ENCODE measurements around the gene ADIRF.
"Not testable (repeated sequence)": the region's sequence is repeated elsewhere in the genome, so short reads cannot be mapped to it uniquely, and the experiment has no call there.

The ADIRF gene

DNA sequence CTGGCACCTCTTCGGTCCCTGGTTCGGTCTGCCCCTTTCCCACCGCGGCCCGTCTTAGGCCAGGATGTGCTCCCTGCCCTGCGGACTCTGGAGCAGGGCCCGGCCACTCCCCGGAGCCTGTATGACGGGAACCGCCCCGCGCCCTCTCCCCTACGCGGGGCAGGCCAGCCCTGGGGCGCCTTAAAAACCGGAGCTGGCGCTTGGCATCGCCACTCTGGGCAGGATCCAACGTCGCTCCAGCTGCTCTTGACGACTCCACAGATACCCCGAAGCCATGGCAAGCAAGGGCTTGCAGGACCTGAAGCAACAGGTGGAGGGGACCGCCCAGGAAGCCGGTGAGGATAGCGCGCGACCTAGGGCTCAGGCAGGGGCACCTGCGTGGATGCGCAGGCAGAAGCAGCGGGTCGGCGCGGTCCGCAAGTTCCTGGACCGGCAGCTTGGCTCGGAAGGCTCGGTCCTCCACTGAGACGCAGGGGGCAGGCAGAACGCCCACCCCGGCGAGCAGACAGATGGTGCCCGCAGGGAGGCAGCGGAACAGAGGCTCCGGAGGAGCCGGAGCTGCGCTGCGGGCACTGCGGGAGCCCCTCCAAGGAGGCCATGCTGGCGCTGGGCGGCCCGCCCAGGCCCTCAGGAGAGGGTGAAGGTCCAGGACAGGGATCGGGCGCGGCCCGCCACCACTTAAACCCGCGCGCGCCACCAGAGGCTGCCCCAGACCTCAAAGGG is at the start of gene ADIRF:
TSS of gene ADIRF (plus strand) at position 212 of the 723 bp plus-strand sequence. CDS start at position 275, 63 bp downstream.
- no peak for DNase-seq

DNA sequence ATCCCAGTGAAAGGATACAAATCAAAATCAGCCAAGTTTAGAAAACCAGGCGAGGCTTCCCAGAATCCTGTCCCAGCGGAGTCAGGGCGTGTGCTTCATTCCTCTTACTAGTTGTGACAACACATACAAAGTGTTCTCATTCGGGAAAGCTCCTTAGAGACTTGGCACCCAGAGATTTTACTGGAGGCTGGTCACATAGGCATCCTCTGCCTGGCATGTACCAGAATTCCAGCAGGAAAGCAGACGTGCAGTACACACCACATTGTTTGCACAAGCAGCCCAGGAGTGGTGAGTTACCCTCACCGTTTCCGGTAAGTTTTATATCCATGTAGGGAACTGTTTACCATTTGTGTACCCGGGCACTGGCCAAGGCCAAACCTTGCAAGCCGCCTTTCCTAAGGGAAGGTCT is 45.7 kb upstream of the ADIRF start:
- DNase-seq = no peak

DNA sequence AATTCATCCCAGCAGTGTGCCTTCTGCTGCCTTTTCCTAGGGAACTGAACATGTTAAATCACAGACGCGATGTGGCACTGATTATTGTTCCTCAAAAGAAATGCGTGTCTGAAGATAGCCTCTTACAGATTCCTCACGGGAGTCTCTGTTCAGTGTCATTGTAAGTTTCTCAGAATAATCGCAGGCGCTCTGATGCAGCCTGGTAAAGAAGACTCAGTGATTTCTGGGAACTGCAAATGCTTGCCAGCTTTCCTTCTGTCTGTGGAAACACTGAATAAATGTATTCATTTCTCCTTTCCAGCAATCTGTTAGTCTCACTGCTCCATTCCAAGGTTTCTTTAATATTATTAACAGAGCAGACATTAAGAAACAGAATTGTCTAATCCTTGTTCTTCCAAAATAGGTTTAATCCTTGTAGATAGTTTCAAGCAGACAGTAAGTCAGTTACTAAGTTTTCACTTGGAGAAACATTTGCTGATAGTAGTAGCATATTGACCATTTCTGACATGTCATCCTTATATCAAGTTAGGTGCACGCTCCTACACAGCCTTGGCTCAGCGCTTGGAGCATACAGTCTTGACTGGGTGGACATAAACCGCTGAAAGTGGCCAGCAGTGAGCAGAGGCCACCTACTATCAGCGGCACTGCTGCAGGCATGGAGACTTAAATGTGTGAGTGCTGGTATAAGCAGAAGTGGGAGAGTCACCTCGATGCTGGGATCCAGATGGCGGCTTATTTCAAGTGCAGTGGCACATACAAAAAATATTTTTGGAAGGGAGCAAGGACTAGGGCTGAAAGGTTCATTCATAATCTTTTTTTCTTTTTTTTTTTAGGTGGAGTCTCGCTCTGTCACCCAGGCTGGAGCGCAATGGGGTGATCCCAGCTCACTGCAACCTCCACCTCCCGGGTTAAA is 38.6 kb upstream of the ADIRF start:
- no peak for DNase-seq

DNA sequence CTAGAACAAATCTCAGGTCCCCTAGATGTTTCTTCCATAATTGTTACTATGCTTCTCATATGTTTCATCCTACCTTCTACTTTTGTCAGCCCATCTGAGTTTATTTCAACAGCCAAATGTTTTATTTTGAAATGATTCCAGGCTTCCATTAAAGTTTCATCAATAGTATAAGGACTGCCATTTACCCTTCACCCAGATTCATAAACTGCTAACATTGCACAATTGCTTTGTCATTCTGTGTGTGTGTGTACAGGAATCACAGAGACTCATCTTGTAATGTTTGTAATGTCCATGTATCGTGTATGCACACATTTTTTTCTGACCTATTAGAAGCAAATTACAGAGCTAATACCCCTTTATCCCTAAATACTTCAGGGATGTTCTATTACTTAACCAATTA is 36.4 kb upstream of the ADIRF start:
- DNase-seq = no peak

DNA sequence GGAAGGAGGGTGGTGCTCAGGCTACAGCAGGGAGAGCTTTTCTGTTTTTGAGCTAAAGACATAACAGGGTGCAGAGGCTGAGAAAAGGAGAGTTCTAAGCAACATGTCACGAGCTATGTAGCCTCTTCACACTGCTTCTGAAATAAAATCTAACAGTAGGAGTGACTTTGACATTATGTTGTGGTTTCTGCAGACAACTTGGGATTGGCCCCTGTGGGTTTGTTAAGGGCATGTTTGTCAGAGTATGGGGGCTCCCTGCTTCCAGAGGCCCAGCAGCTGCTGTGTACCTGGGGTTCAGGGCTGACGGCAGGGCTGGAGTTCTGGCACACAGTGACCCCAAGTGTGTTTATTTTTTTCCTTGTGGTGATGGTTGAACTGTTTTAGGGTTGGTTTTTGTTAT is 35.6 kb upstream of the ADIRF start:
- DNase-seq = no peak

DNA sequence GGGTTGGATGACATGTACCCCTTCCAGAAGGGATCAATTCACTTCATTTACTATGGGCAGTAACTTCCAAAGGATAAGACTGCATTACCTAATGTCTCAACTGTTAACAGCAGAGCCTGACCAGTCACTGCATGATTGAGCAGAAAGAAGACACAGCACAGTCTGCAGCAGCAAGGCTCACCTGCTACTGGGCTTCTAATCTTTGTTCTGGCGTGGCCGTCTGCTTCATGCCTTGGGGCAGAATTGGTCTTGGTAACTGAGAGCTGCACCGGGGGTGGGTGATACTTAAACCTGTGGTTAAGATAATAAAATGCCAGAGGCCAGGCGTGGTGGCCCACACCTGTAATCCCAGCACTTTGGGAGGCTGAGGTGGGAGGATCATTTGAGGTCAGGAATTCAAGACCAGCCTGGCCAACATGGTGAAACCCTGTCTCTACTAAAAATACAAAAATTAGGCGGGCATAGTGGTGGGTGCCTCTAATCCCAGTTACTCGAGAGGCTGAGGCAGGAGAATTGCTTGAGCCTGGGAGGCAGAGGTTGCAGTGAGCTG is 34.0 kb upstream of the ADIRF start:
- DNase-seq = not testable (repeated sequence)

DNA sequence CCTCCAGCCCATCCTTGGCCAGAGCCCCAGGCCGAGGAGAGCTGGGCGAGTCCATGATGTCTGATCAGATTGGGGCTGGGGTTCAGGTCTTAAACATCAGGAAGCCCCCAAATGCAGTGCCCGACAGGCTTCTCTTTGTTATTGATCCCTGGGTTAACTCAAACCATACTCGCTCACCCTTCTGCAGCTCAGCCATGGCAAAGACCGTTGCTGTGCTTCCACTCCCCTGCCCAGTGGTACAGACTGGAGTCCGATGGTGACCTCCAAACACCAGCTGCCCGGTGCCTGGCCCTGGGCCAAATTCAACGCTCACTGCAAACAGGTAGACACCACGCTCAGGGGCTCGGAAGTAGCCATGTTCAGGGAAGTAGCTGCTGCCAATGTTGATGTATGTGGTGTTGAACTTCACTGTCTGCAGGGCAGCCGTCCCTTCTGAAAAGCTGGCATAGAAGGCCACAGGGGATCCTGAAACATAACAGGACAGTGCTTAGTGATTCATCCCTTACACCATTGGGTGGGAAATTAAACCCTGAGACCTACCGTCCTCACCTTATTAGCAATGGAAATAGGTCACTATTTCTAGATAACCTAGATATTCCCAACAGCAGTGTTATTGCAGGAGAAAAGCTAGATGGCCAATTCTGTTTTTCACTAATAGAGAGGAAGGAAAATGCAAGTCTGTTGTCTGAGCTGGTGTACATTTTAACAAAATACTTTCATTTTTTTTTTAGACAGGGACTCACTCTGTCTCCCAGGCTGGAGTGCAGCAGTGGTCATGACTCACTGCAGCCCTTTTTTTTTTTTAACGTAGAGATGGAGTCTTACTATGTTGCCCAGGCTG is 31.4 kb upstream of the ADIRF start:
- DNase-seq = no peak

DNA sequence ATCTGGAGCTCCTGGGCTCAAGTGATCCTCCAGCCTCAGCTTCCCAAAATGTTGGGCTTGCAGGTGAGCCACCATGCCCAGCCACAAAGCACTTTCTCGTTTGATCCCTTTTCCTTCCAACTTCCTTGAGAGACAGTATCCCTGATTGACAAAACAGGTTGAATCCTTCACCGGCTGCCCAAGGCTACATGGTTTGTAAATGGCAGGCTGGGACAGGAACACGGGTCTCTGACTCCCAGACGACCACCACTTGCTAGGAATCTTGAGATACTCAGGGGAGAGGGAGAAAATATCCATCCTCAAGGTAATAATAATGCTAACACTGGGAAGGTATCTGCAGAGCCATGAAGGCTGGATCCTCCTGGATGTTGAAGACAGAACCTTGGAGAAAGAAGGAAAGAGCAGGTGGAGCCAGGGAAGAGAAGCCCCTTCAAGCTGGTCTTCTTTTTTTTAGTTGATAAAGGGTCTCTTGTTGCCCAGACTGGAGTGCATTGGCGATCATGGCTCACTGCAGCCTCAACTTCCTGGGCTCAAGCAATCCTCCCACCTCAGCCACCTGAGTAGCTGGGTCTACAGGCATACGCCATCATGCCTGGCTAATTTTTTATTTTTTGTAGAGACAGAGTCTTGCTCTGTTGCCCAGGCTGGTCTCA is 30.7 kb upstream of the ADIRF start:
- no peak for DNase-seq

DNA sequence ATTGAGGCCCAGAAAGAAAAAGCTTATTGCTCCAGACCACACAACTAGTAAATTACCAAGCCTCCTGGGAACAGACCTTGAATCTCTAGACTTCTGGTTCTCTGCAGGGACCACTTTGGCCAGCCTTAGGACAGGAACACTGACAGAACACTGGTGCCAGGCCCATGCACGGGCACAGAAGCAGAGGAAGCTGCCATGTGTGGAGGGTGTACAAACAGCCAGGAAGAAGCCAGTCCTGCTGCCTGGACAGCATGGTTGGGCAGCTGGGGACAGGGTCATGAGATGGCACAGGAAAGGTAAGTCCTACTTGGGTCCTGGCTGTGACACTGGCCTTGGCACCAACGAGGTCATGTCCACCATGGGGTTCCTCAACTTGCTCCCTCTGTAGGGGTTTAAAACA is 30.0 kb upstream of the ADIRF start:
- DNase-seq = no peak

DNA sequence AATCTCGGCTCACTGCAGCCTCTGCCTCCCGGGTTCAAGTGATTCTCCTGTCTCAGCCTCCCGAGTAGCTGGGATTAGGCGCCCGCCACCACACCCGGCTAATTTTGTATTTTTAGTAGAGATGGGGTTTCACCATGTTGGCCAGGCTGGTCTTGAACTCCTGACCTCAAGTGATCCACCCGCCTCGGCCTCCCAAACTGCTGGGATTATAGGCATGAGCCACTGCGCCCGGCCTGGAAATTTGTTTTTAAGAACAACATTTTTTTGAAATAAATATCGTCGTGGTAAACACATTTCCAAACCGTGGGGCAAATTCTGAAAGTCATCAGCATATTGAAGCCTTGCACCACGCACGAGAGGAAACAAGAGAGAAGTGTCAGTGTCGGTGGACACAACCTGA is 28.2 kb upstream of the ADIRF start:
- not testable (repeated sequence) for DNase-seq

DNA sequence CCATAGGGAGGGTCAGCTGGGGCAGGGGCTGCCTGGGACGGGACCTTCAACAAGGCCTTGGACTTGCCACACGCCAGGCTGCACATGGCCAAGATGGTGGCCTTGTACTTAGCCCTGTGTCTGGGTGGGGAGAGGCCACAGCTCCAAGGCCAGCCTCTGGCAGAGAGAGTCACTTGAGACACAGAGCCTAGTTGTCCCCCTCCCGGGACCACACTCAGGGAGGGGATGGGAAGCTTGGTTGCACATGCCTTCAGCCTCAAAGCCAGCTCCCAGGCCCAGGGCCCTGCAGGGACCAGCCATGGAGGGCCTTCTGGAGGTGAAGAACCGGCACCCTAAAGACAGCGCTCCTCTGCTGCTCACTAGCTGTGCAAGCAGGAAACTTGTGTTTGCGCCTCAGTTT is 27.6 kb upstream of the ADIRF start:
- no peak for DNase-seq

DNA sequence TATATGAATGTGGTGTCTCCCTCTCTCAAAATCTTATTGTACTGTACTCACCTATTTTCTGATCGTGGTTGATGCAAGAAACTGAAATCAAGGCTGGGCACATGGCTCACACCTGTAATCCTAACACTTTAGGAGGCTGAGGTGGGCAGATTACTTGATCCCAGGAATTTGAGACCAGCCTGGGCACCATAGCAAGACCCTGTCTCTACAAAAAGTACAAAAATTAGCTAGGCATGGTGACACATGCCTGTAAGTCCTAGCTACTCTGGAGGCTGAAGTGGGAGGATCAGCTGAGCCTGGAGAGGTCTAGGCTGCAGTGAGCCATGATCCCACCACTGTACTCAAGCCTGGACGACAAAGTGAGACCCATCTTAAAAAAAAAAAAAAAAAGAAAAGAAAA is 26.9 kb upstream of the ADIRF start:
- DNase-seq = no peak

DNA sequence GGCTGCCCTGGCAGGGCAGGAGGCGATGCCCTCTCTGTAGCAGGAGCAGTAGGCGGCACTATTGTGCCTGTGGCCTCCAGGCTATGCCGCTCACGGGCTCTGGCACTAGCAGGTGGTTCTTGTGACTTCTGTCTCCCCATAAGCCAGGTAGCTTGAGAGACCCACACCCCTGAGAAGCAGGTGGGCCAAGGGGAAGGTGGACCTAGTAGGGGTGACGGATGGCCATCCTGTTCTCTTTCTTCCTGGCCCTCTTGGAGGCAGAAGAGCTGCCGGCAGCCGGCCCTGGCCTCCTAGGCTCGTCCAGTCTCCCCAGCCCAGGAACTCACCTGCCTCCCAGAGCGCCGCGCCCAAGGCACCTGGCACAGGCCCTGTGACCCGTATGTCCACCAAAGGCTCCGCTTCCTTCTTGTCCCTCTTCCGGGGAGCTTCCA is 26.3 kb upstream of the ADIRF start:
- DNase-seq = no peak

DNA sequence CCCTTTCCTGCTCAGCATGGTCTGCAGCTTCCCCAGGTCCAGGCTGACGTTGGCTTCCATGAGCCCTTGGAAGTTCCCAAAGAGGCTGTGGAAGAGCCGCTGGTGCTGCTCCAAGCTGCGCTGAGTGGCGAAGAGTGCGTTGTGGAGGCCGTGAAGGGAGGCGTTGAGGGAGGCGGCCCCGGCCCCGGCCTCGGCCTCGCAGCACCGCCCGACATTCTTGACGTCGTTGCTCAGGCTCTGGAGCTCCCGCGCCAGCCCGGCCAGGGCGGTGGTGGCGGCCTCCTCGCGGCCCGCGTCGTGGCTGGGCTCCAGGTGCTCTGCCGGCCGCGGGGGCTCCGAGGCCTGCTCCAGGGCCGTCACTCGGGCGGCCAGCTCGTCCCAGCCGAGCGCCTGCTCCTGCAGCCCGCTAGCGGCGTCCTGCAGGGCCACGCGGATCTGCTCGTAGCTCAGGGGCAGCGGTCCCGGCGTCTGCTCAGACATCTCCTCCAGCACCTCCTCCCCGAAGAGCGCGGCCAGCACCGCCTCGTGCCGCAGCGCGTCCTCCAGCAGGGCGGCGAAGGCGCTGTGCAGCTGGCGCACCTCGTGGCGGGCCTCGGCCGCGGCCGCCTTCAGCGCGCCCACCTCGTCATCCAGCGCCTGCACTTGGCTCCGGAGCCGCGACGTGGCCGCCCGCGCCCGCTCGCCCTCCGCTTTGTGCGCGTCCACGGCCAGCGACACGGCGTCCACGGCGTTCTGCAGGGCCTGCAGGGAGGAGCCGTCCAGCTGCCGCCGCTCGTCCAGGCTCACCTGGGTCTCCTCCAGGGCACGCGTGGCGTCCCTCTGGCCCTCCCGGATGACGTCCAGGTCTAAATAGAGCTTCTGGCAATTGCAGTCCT is 25.6 kb upstream of the ADIRF start:
- no peak for DNase-seq

DNA sequence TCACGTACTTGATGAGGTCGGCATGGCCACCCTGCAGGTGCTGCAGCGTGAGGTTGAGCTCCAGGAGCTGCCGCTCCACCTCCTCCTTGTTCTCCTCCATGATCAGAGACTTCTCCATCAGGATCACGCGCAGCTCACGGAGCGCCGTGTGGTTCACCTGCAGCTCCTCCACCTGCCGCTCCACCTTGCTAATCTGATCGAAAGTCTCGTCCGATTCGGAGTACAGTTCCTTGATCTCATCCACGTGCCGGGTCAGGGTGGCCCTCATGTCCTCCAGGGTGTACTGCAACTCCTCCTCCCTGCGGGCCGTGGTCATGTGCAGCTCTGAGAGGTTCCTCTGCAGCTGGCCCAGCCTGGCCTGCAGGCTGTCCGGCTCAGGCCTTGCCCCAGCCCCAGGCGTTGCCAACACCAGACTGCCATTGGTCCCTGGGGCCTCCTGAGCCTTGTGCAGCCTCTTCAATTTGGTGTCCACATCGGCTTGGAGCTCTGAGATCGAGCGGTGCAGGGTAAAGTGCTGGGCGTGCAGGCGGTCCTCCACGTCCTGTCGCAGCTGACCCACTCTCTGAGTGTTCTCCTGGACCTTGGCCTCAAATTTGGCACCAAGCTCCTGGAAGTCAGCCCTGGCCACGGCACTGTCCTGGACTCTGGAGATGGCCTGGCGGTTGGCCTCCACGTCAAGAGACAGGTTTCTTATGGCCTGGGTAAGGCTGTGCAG is 24.8 kb upstream of the ADIRF start:
- no peak for DNase-seq

DNA sequence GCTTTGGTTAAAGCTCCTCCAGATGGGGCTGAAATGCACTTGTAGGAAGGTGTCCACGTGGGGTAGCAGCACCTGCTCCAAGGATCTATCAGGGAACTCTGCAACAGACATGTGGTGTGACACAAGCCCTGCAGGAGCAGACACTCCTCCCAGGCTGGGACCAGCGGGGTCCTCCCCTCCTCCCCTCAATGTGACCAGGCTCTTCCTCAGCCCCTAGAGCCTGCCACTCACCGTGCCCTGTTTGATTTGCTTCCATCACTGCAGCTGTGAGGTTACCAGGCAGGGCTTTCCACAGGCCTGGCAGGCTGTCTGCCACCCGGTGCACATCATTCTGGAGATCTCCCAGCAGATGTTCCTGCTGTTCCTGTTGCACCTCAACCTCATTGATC is 24.3 kb upstream of the ADIRF start:
- no peak for DNase-seq

DNA sequence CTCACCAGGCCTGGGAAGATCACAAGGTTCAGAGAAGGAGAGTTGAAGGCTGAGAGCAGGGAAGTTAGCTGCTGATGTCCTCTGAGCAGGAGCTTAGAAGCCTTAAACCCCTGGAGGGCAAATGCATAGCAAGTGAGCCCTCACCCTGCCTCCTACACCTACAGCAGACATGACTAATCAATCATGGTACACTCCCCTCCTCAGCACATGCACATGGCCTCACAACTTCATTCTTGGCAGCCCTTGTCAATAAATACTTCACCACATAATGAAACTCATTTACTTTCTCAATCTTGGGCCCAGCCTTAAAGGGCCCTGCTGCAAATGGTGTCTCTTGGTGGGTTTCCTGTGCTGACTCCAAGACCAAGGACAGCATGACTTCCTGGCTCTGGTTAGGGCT is 23.8 kb upstream of the ADIRF start:
- no peak for DNase-seq

DNA sequence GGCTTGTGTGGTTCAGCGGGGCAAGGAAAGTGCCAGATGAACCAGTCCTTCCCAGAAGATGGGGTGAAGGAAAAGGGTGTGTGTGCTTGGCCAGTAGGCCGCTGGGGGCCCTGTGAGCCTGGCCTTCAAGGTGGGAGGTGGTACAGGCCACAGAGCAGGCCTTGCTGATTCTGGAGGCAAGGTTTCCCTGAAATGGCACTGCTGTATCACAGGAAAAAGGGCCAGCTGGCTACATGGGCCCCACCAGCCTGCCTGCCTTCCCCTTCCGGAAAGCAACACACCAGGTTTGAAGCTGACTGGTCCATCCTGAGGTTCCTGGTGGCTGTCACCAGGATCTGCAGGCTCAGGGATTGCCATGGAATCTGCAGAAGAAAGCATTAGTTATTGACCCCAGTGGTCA is 23.4 kb upstream of the ADIRF start:
- DNase-seq = no peak

DNA sequence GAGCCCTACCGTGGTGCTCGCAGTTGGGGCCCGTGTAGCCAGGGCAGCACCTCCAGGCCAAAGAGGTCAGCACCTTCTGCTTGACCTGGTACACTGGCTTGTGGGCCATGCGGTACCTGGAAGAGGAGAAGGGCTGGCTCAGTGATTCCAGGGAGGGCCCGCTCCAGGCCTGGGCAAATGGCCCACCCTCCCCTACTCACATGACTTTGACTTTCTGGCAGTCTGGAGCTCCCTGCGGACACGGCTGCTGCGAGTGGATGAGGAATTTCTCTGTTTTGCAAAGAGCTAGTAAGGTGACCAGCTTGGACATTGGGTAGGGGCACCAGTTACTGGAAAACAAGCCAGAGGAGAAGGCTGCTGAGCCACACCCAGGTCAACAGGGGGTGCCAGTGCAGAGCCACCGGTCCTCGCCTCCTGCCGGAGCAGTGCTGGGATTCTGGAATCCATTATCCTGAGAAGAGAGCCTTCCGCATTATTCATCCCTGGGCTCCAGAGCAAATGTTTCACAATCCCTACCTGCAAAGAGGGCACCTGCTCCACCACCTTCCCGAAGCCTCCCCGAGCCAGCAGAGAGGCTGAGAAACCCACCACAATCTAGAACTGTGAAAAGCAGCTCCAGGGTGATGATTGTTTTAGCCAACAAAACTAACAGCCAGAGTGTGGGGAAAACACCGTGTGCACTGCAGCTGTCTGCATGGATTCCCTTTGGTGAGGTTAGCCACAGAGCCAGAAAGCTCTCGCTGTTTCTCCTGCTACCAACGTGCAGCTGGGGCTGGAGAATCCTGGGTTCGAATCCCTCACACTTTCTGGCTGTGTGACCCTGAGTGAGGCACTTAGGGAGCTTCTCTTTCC is 22.7 kb upstream of the ADIRF start:
- DNase-seq = no peak

Data from KG1 (cell line).